GM19397 (cell line): Measurements from ENCODE around the gene EXOSC7.

Source experiments
- ATAC-seq: cut with Tn5 transposase; IDR thresholded peaks from one replicate; pipeline ENCODE4 v1.9.1; 2021; ENCODE audit warnings: mild to moderate bottlenecking, moderate library complexity; ENCODE audit not compliant: unreplicated experiment

EXOSC7 gene

GRCh38 chr3:45021524-45022297 is 45.7 kb downstream of the EXOSC7 start:
- ATAC-seq = no peak

- no peak for ATAC-seq
Observed at GRCh38 chr3:45023675-45024074, 47.6 kb downstream of the EXOSC7 start.

GRCh38 chr3:45024542-45025255 is 48.7 kb downstream of the EXOSC7 start:
- ATAC-seq = no peak

- ATAC-seq = no peak
Observed at GRCh38 chr3:45026038-45026437, 50.0 kb downstream of the EXOSC7 start, which contains the start of gene CLEC3B. Gene CLEC3B (plus strand): TSS chr3:45026303. CDS start chr3:45026363, 60 bp downstream.

- ATAC-seq = no peak
Observed at GRCh38 chr3:45026957-45027356, 50.9 kb downstream of the EXOSC7 start.

- ATAC-seq = no peak
Observed at GRCh38 chr3:45027441-45027840, 51.4 kb downstream of the EXOSC7 start.

GRCh38 chr3:45029216-45029615 is 53.2 kb downstream of the EXOSC7 start:
- ATAC-seq = no peak

- ATAC-seq = no peak
Observed at GRCh38 chr3:45029661-45030060, 53.6 kb downstream of the EXOSC7 start.

- ATAC-seq = no peak
Observed at GRCh38 chr3:45031531-45031930, 55.5 kb downstream of the EXOSC7 start.

GRCh38 chr3:45032113-45032512 is 56.1 kb downstream of the EXOSC7 start:
- ATAC-seq = no peak

- ATAC-seq = no peak
Observed at GRCh38 chr3:45033791-45034190, 57.7 kb downstream of the EXOSC7 start.

GRCh38 chr3:45034612-45035252 is 58.7 kb downstream of the EXOSC7 start:
- no peak for ATAC-seq

GRCh38 chr3:45035441-45036301 is 59.6 kb downstream of the EXOSC7 start:
- ATAC-seq = no peak

- ATAC-seq = peak; percentile 62
Observed at GRCh38 chr3:45037720-45038455, 61.8 kb downstream of the EXOSC7 start.

GRCh38 chr3:45041666-45042065 is 65.6 kb downstream of the EXOSC7 start:
- ATAC-seq = no peak

- no peak for ATAC-seq
Observed at GRCh38 chr3:45042162-45042561, 66.1 kb downstream of the EXOSC7 start.

GRCh38 chr3:45043728-45044299 is 67.8 kb downstream of the EXOSC7 start:
- no peak for ATAC-seq

GRCh38 chr3:45048244-45048643 is 72.2 kb downstream of the EXOSC7 start:
- no peak for ATAC-seq

GRCh38 chr3:45049807-45050206 is 73.8 kb downstream of the EXOSC7 start:
- ATAC-seq = no peak

- no peak for ATAC-seq
Observed at GRCh38 chr3:45051685-45052084, 75.6 kb downstream of the EXOSC7 start.
